ENCODE results near the gene GPC5. TPM values are rescaled to one million over a fixed set of nuclear protein-coding genes. Genes with fewer than 3 reads are reported as not detected.

GPC5 gene
- total RNA-seq, 1 donor = not detected

GRCh38 chr13:91627952-91628739 lies 229.7 kb downstream of the GPC5 start:
- TF ChIP-seq CTCF (IDR thresholded peaks at IDR 0.05; ENCODE audit: insufficient read depth, low read depth, low read length) = no peak
- H3K4me3 ChIP-seq (ENCODE audit: low read depth, low read length) = no peak overlapping the region
- DNase-seq (ENCODE audit: low read depth) = no peak

- no peak overlapping the region for H3K4me3 ChIP-seq (ENCODE audit: low read depth, low read length)
- no peak for TF ChIP-seq CTCF (IDR thresholded peaks at IDR 0.05; ENCODE audit: insufficient read depth, low read depth, low read length)
- DNase-seq (ENCODE audit: low read depth) = no peak
Measured at GRCh38 chr13:91630946-91631345, 232.5 kb downstream of the GPC5 start.

GRCh38 chr13:91632086-91632485 lies 233.7 kb downstream of the GPC5 start:
- no peak for DNase-seq (ENCODE audit: low read depth)
- TF ChIP-seq CTCF (IDR thresholded peaks at IDR 0.05; ENCODE audit: insufficient read depth, low read depth, low read length) = no peak
- no peak overlapping the region for H3K4me3 ChIP-seq (ENCODE audit: low read depth, low read length)

- DNase-seq (ENCODE audit: low read depth) = no peak
- no peak overlapping the region for H3K4me3 ChIP-seq (ENCODE audit: low read depth, low read length)
- no peak for TF ChIP-seq CTCF (IDR thresholded peaks at IDR 0.05; ENCODE audit: insufficient read depth, low read depth, low read length)
Measured at GRCh38 chr13:91639330-91639729, 240.9 kb downstream of the GPC5 start.

- H3K4me3 ChIP-seq (ENCODE audit: low read depth, low read length) = no peak overlapping the region
- DNase-seq (ENCODE audit: low read depth) = no peak
- TF ChIP-seq CTCF (IDR thresholded peaks at IDR 0.05; ENCODE audit: insufficient read depth, low read depth, low read length) = no peak
Measured at GRCh38 chr13:91643394-91643793, 245.0 kb downstream of the GPC5 start.

GRCh38 chr13:91644806-91645205 lies 246.4 kb downstream of the GPC5 start:
- DNase-seq (ENCODE audit: low read depth) = no peak
- H3K4me3 ChIP-seq (ENCODE audit: low read depth, low read length) = no peak overlapping the region
- no peak for TF ChIP-seq CTCF (IDR thresholded peaks at IDR 0.05; ENCODE audit: insufficient read depth, low read depth, low read length)
